GM13977 (cell line): ENCODE results near the gene IL34.

Experiments
- DNase-seq: peaks from one replicate; pipeline ENCODE4 v3.0.0; 2012; ENCODE audit warnings: low spot score
- CTCF ChIP-seq: IDR thresholded peaks from 2 replicates; pipeline ENCODE4 v1.5.1; 2012; ENCODE audit warnings: mild to moderate bottlenecking, control low read depth; ENCODE audit not compliant: insufficient read depth; ENCODE audit errors: extremely low read depth, missing control alignments
- in situ Hi-C: fragments of 300-500 bp; cut with MboI; formaldehyde crosslinking; loops from one replicate; pipeline ENCODE4 v1.12.0; 2022; ENCODE audit warnings: low sequenced_read_pairs, low pct_unique_long_range_greater_than_20kb, mixed read lengths, inconsistent platforms; ENCODE audit not compliant: unreplicated experiment

IL34 gene

GRCh38 chr16:70699696-70700095 is 53.3 kb downstream of the IL34 start:
- in situ Hi-C loops, result no loop called here
- TF ChIP-seq CTCF, result no peak
- DNase-seq, result no peak

- no peak for DNase-seq
- in situ Hi-C loops, result no loop called here
- no peak for TF ChIP-seq CTCF
Observed at GRCh38 chr16:70700101-70701020, 54.0 kb downstream of the IL34 start.

GRCh38 chr16:70701036-70701435 is 54.7 kb downstream of the IL34 start:
- no peak for DNase-seq
- no peak for TF ChIP-seq CTCF
- in situ Hi-C loops, result no loop called here

- DNase-seq, result no peak
- no peak for TF ChIP-seq CTCF
- in situ Hi-C loops, result no loop called here
Observed at GRCh38 chr16:70701596-70701995, 55.2 kb downstream of the IL34 start.

- in situ Hi-C loops, result no loop called here
- TF ChIP-seq CTCF, result no peak
- no peak for DNase-seq
Observed at GRCh38 chr16:70701998-70702397, 55.6 kb downstream of the IL34 start.

- in situ Hi-C loops, result no loop called here
- no peak for TF ChIP-seq CTCF
- DNase-seq, result no peak
Observed at GRCh38 chr16:70702624-70703023, 56.3 kb downstream of the IL34 start.
